Measurements from ENCODE around the gene DHX35. TPM values are rescaled to one million over a fixed set of nuclear protein-coding genes. Genes with fewer than 3 reads are reported as not detected.
"Not testable (repeated sequence)": the region's sequence is repeated elsewhere in the genome, so short reads cannot be mapped to it uniquely, and the experiment has no call there.

The DHX35 gene
- total RNA-seq, 1 donor from 2014 or later: 15.8 TPM

- Histone ChIP-seq H3K9me3 (replicated peaks) (no peaks in the 10 kb centered on the region), H3K4me3 (no peak overlapping the region), H3K36me3 (no peaks in the 10 kb centered on the region), H3K27me3 (ENCODE audit: low read depth) (no peaks in the 10 kb centered on the region), H3K4me1 (peaks cover 16% of the 10 kb centered on the region), H3K27ac (replicated peaks) (no peak overlapping the region)
- DNase-seq: no peak
- no peak for TF ChIP-seq CTCF (IDR thresholded peaks at IDR 0.05; ENCODE audit: borderline replicate concordance)
- intact Hi-C loops (cut with micrococcal nuclease): no loop called here
Observed at GRCh38 chr20:38957915-38958485, 4.1 kb upstream of the DHX35 start.

GRCh38 chr20:38960187-38960687 is 1.9 kb upstream of the DHX35 start:
- H3K27ac ChIP-seq (replicated peaks); H3K27me3 ChIP-seq (ENCODE audit: low read depth); intact Hi-C loops (cut with micrococcal nuclease); H3K4me3 ChIP-seq; H3K9me3 ChIP-seq (replicated peaks); H3K36me3 ChIP-seq; DNase-seq: not testable (repeated sequence)
- peaks cover 27% of the 10 kb centered on the region for H3K4me1 ChIP-seq

GRCh38 chr20:38961530-38962043 is 557 bp upstream of the DHX35 start:
- peaks cover 2% of the 10 kb centered on the region for H3K36me3 ChIP-seq
- no peaks in the 10 kb centered on the region for H3K27me3 ChIP-seq (ENCODE audit: low read depth)
- no peaks in the 10 kb centered on the region for H3K9me3 ChIP-seq (replicated peaks)
- TF ChIP-seq CTCF (IDR thresholded peaks at IDR 0.05; ENCODE audit: borderline replicate concordance): no peak
- peaks cover 32% of the 10 kb centered on the region for H3K4me1 ChIP-seq
- intact Hi-C loops (cut with micrococcal nuclease): no loop called here
- H3K4me3 ChIP-seq: peak overlapping the region; percentile 99
- H3K27ac ChIP-seq (replicated peaks): peak overlapping the region; percentile 97
- DNase-seq: no peak

- intact Hi-C loops (cut with micrococcal nuclease): no loop called here
- no peak for DNase-seq
- Histone ChIP-seq H3K36me3 (peaks cover 2% of the 10 kb centered on the region), H3K4me1 (peaks cover 40% of the 10 kb centered on the region), H3K27ac (replicated peaks) (peak overlapping the region; percentile 97), H3K9me3 (replicated peaks) (no peaks in the 10 kb centered on the region), H3K27me3 (ENCODE audit: low read depth) (no peaks in the 10 kb centered on the region), H3K4me3 (peak overlapping the region; percentile 99)
- no peak for TF ChIP-seq CTCF (IDR thresholded peaks at IDR 0.05; ENCODE audit: borderline replicate concordance)
Observed at GRCh38 chr20:38962928-38963401, 821 bp downstream of the DHX35 start.

- intact Hi-C loops (cut with micrococcal nuclease): no loop called here
- Histone ChIP-seq H3K9me3 (replicated peaks) (no peaks in the 10 kb centered on the region), H3K27ac (replicated peaks) (no peak overlapping the region), H3K4me1 (peaks cover 40% of the 10 kb centered on the region), H3K4me3 (no peak overlapping the region), H3K27me3 (ENCODE audit: low read depth) (no peaks in the 10 kb centered on the region), H3K36me3 (peaks cover 7% of the 10 kb centered on the region)
- no peak for TF ChIP-seq CTCF (IDR thresholded peaks at IDR 0.05; ENCODE audit: borderline replicate concordance)
- DNase-seq: no peak
Observed at GRCh38 chr20:38963745-38964144, 1.6 kb downstream of the DHX35 start.

- H3K27ac ChIP-seq (replicated peaks): no peak overlapping the region
- H3K4me1 ChIP-seq: peaks cover 49% of the 10 kb centered on the region
Observed at GRCh38 chr20:38965264-38965663, 3.1 kb downstream of the DHX35 start.

More at GRCh38 chr20:38965264-38965663, 3.1 kb downstream of the DHX35 start:
- DNase-seq: no peak
- no peak overlapping the region for H3K4me3 ChIP-seq
- H3K9me3 ChIP-seq (replicated peaks): no peaks in the 10 kb centered on the region
- intact Hi-C loops (cut with micrococcal nuclease): no loop called here
- H3K36me3 ChIP-seq: peaks cover 20% of the 10 kb centered on the region
- no peaks in the 10 kb centered on the region for H3K27me3 ChIP-seq (ENCODE audit: low read depth)
- TF ChIP-seq CTCF (IDR thresholded peaks at IDR 0.05; ENCODE audit: borderline replicate concordance): no peak
